CD1c-positive myeloid dendritic cell (primary cell): ENCODE results near the gene COL24A1.
"Not testable (repeated sequence)": the region's sequence is repeated elsewhere in the genome, so short reads cannot be mapped to it uniquely, and the experiment has no call there.

Experiments
- DNase-seq: peaks from one replicate; pipeline ENCODE4 v3.0.0-alpha.2; 2016; ENCODE audit errors: extremely low spot score

COL24A1 gene

DNA sequence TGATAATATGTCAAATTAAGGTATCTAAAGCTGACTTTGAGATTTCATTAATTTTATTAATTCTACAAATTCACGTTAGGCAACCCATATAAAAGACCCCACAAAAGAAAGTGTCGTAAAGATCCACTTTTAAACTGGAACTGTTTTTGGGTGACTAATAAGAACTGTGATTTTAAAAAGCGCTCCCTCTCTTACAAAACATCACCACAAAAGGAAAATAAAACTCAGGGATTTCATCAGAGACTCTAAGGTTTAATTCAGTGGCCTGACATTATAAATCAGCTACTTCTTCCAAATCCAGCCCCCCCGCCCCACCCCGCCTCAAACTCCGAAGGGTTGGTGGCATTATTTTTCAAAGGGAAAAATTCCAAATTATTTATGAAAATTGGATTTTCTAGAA, 2.7 kb downstream of the COL24A1 start:
- DNase-seq: no peak

DNA sequence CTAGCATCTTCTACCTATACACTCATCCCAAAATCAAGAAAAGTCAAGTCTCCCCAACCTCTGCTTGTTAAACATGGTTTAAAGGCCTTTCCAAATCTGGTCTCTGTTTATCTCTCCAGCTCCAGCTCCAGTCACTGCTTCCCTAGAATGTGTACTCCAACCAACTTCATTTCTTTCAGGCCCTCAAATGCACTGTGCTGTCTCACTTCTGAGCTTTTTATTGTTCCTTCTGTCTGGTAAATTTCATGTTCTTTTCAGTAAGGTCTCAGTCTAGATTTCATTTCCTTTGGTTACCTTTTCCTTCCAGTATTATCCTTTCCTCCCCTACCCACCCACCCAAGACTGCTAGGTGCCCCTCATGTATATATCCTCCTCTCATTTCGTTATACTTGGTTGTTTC, 3.7 kb downstream of the COL24A1 start:
- no peak for DNase-seq

DNA sequence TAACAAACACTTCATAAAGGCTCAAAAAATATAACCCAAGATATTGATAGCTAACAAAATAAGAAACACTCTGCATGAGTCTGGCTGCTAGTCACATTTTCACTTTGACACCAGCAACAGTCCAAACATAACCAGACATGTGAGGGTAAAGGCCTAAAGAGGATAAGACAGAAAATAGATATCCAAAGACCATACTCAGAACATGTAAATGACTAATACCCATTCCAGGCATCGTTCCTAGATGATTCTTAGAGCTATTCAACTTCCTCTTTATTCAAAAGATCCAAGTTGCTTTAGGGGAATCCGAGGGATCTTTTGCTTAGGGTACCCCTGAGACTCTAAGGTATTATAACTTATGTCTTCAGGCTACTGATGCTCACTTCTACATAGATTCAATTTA, 5.1 kb downstream of the COL24A1 start:
- DNase-seq: no peak

DNA sequence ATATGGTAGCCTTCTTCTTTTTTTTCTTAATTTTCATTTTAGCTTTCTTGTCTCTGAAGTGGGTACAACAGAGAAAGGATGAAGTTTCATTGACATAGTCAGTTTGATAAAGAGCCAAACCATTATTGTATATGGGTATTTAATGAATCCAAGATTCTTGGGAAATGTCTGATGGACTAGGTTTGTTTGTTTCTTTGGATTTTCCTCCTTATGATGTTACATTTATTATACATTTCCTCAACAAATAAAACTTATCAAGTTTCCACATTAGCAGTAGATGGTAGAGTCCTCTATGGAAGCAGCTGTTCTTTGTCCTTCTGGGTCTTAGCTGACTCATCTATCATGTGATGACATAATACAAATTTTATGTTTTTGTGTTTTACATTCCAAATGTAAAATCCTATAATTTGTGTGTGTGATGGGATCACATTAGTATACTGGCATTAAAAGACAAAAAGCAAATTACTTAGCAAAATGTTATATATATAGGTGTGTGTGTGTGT, 6.0 kb downstream of the COL24A1 start:
- DNase-seq: no peak

DNA sequence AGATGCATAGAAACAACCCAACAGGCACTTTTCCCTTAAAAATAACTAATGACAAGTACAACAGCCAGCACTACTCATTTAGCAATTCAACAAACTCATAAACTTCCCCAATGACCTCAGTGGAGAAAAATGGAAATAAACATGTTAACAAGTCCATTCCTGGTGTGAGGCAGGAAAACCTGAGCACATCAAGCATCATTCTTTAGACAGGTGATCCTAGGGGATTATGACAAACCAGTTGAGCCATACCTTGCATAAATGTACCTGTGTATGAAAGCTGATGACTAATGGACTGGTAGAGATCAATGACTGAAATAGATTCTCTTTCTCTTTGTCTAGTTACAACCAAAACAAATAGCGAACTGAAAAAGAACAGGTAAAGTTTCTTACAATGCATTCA, 7.0 kb downstream of the COL24A1 start:
- DNase-seq: no peak

DNA sequence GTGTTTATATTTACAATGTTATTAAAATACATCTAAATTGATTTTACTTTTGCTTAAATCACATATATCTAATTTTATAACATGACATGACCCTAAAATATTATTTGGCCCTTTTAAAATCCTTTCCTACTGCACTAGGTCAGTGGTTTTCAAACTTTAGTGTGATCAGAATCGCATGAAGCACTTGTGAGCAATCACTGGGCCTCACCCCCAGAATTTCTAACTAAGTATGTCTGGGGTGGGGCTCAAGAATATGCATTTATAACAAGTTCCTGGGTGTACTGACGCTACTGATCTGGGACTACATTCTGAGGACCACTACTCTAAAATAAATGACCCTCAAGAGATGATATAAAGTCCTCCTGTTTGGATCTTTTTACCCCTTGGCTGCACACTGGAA, 8.8 kb downstream of the COL24A1 start:
- DNase-seq: no peak

DNA sequence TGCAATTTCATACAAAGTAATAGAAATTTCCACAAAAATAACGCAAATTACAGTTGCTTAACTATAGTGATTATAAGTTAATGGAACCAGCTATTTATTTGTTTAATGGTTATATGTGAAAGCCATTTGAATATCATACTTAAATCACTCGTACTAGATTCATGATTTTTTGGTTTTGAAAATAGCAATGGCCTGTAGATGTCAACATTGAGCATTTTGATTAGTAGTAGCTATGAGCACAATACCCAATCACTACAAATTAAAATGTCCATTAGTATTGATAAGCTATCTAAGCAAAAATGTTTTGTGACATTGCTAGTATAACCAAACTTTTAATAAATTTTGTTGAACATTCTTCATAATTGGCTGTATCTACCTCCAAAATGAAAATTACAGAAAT, 10.0 kb downstream of the COL24A1 start:
- DNase-seq: no peak

DNA sequence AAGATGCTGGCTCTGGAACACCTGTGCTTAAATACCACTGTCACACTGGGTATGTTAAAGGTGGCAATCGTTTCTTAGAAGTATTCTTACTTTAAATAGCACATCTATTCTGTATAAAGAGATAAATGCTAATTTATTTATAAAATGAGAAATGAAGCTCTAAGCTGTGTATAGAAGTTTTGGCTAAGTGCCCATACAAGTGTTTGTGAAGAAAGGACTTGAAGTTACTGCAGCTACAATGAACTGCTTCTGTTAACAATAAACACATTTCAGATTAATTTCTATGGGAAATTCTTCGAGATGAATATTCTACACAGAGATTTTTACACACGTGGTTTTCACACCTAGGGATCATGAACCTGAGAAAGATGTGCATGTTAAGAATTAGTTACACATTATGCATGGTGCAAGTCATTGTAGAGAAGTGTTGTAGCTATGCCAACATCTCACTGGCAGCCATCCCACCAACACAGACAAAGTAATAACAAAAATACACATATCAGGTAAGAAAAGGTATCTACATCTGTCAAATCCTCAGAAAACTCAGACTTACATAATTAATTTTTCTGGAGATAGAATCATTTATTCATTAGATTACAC, 16.2 kb downstream of the COL24A1 start:
- DNase-seq: no peak

DNA sequence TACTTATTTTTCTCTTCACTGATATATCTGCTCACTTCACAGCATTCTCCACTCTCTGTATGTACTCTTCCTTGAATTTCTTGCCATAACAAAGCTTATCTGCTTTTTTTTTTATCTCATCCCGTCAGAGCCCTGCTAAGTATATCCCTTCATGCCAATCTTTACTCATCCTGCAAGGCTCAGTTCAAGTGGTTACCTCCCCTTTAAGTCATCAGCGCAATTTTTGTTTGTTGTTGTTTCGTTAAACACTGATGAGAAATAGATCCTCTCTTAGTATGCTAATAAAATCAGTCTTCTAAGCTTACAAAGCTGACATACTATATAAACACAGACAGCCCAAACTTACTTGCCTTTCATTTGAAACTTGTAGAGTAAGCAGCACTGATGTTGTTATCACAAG, 17.8 kb downstream of the COL24A1 start:
- DNase-seq: no peak

DNA sequence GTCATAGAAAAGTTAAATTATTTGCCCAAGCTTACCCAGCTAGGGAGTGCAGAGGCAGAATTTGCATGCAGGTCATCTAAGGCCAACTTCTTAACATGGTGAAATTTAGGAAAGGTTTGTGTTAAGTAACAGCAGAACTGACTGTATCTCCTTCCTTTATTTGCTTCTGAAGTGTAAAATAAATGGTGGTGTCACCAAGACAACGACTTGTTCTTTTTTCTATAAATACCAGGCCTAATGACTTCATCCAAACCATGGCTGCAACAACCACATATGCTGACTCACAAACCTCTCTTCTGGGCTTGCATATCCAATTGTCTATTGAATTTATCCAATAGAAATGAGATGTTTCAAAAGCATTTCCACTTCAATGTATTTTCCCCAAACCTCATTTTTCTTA, 19.1 kb downstream of the COL24A1 start:
- DNase-seq: peak; percentile 81

DNA sequence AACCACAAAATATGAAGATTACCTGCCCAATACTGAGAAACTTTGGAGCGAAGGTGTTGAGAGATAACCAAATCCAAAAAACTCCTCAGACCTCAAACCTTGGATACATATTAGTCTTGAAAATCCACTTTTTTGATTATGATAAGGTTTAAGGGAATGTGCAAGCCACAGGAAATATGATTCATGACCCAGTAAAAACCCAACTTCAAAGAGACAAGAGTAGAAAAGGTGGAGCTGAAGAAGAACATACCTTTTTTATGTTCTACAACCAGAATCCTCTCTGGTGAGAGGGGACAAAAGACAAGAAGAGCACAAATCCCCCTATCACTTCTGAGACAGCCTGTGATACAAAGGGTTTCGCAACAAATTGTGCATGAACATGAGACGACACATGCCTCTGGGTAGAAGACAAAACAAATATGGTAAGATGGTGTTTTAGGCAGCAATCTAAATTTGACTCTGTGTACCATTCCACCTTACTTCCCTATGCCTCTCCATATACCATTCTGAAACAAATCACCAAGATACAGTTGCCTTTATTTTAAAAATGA, 37.3 kb downstream of the COL24A1 start:
- DNase-seq: no peak

DNA sequence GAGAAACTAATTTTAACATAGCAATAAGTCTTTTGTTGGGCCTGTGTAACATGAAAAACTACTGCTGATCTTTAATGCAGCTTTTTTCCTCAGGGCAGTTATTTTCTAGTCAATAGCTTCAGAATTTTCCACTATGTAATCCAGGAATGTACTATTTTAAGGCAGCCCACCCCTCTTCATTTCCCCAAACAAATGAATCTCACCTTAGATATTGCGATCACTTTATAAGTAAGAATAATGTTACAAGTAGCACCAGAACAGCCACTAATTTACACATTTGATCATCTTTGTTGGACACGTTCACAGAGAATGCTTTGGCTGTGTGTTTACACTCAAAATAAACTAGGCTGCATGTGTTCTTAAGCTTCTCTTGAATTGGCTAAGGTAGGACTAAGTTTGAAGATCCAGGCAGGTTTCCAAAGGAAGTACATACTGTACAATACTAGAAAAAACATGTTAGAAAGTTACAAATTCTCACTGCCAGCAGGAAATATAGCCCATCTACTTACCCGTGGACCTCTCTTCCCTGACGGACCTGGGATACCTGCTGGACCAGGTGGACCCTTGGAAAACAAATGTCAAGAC, 41.7 kb downstream of the COL24A1 start:
- no peak for DNase-seq

DNA sequence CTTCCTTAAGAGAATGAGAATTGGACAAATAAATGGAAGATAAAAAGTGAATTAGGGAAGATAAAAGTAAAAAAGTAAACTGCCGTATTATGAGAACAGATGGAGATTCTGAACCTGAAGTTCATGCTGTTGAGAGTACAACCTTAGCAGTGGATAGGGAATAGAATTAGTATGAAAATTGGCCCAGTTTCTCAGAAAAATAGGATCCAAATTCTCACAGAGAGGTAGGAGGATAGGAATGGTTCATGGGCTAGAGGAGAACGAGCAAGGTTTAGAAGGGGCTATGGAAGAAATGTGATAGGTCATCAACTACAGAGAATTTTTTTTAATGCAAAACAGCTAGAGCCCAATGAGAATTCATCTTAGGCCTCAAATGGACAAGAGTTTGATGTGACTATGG, 42.3 kb downstream of the COL24A1 start:
- no peak for DNase-seq

DNA sequence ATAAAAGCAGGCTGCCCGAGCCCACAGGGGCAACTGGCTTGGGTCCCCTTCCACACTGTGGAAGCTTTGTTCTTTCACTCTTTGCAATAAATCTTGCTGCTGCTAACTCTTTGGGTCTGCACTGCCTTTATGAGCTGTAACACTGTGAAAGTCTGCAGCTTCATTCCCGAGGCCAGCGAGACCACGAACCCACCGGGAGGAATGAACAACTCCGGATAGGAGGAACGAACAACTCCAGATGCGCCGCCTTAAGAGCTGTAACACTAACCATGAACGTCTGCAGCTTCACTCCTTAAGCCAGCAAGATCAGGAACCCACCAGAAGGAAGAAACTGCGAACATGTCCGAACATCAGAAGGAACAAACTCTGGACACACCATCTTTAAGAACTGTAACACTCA, 45.0 kb downstream of the COL24A1 start:
- not testable (repeated sequence) for DNase-seq

DNA sequence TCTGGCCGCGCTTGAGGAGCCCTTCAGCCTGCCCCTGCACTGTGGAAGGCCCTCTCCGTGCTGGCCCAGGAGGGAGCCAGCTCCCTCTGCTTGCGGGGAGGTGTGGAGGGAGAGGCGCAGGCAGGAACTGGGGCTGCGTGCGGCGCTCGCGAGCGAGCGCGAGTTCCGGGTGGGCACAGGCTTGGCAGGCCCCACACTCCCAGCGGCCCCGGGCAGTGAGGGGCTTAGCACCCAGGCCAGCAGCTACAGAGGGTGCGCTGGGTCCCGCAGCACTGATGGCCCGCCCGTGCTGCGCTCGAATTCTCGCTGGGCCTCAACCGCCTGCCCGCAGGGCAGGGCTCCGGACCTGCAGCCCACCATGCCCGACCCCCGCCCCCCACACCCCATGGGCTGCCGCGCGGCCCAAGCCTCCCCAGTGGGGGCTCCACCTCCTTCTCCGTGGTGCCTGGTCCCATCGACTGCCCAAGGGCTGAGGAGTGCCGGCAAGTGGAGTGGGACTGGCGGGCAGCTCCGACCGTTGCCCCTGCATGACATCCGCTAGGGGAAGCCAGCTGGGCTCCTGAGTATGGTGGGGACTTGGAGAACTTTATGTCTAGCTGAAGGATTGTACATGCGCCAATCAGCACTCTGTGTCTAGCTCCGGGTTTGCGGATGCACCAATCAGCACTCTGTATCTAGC, 46.0 kb downstream of the COL24A1 start:
- DNase-seq: no peak

DNA sequence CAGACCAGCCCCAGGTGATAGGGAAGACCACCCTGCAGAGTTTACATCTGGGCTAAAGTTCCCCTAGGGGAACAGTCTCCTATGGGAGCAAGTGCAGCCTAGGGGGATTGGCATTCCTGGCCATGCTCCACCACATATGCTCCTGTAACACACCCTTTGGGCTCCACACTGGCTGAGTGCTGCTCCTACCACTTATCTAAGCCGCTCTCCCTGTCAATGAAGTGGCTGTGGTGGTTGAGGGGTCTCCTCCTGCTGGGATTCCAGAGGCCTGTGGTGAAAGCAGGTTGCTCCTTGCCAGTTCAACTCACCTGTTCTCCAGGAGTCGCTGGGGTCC, 51.1 kb downstream of the COL24A1 start:
- DNase-seq: no peak

DNA sequence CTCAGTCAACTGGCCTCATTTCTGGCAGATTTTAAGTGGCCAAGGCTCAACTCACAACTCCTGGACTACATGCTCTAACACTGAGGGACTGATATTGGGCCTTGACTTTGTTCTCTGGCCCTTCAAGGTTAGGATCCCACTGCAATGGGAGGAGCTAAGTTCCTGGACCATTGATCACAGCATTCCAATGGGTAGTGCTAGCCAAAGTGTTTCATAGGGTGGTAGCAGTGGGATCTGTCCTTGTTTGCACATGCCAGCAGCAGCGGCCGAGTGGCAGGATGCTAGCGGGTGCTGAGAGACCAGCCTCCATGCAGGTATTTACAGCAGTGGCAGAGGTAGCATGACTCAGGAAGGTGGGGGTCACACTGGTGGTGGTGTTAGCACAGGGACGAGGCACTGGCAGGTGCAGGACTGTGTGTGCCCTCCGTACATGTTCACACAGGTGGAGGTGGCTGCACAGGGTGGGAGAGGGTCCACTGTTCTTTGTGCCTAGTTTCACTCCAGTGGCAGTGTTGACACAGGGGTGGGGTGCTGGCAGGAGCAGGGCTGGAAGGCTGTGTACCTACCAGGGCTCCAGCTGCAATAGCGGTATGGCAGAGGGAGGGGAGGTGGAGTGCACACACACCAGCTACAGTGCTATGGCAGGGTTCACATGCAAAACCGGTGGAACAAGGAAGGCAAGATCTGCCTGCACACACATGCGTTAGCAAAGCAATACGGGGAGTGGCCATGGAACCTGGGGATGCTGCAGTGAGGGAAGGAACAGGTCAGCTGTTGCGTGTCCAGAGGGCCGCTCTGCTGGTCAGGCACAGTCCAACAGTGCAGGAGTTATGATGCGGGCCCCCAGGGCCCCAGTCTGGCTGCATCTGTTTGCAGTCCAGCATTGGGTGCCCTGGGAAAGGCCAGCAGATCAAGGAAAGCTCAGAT, 51.7 kb downstream of the COL24A1 start:
- no peak for DNase-seq

DNA sequence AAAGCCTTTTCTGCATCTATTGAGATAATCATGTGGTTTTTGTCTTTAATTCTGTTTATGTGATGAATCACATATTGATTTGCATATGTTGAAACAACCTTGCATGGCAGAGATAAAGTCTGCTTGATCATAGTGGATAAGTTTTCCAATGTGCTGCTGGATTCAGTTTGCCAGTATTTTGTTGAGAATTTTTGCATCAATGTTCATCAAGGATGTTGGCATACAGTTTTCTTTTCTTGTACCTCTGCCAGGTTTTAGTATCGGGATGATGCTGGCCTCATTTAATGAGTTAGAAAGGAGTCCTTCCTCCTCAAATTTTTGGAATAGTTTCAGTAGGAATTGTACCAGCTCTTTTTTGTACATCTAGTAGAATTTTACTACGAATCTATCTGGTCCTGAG, 55.0 kb downstream of the COL24A1 start:
- no peak for DNase-seq

DNA sequence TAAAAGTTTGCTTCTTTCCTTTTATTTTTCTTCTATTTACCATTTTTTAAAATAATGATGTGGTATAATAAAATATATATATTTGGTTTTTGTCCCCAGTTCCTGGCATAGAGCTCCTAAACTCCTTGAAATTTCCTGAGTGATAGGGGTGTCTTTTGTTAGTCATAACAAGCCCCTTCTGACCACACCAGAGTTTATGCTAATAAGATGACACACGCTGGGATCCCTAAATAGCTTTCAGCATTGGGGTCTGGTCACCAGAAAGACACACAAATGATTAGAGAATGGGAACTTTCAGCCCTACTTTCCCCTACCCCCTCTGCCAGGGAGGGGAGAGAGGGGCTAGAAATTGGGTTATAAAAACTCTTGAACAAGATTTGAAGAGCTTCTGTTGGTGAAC, 56.2 kb downstream of the COL24A1 start:
- no peak for DNase-seq

DNA sequence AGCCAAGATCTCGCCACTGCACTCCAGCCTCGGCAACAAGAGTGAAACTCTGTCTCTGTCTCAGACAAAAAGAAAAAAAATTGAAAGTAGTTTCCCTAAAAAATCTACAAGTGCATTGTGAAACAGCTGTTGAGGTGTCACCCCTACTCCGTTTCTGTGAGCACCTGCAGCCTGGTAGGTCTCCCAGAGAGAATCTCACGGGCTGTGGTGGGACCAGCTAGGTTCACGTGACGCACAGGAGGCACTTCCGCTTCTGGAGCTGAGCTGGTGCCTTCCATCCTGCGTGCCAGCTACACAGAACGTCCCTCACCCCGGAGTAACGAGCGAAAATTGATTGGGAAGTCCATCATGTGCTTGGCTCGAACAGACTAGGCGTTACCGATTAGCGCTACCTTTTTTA, 66.8 kb downstream of the COL24A1 start:
- no peak for DNase-seq

DNA sequence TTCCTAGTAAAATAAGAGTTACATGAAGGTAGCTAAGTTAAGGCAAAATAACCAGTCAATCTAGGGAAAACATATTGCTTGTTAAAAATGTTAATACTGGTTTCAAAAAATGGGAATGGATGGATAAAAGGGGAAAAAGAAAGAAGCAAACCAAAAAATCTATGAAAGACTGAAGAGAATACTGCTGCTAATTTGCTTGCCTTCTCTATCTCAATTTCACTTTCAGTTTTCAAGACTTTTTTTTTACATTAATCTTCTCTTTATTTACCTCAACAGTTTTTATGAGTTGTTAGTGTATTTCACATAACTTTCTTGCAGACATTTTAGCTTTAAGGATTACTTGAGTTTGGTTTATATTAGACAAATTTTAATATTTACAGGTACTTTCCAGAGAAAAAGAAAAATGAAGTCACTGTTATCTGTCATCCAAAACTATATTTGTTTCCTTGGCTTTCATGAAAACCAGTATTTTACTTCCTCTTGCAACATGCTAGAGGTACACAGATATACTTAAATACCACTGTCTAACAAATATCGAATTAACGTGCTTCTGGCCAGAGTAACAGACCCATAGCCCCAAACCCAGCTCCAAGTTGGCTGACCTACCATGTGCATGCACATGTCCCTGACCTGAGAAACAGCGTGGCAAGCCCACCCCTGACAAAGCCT, 70.7 kb downstream of the COL24A1 start:
- no peak for DNase-seq

DNA sequence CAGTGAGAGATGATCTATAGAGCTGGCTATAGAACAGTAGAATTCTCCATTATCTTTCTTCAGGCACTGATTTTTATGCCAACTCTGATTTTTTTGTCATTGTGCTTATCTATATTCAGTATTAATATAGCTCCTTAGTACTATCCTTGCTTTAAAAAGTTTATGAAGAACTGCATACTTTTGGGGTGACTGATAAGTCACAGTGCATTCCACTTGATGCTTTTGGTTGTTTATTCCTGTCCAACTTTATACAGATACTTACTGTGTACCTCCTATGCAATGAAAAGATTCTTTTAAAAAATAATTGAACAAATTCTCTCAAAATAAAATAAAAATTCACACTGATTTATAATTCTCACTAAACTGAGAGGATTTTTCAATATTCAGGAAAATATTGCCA, 71.6 kb downstream of the COL24A1 start:
- no peak for DNase-seq
